NCI-H187 treated with DMSO at 0.1 percent for 48 hours (cell line): Measurements from ENCODE around the gene ARMH3.
"Not testable (repeated sequence)": the region's sequence is repeated elsewhere in the genome, so short reads cannot be mapped to it uniquely, and the experiment has no call there.

Experiments
- DNase-seq: peaks from one replicate; lab custom pipeline; 2025; lab: John Stamatoyannopoulos, UW

The ARMH3 gene

GRCh38 chr10:102055647-102056419 is at the start of gene ARMH3:
ARMH3 (minus strand) TSS chr10:102056173; CDS start chr10:102040114, 16,059 bp downstream.
- peak; percentile 66 for DNase-seq

GRCh38 chr10:102102421-102102820 is 46.4 kb upstream of the ARMH3 start:
- no peak for DNase-seq

- no peak for DNase-seq
Measured at GRCh38 chr10:102101152-102101551, 45.2 kb upstream of the ARMH3 start.

GRCh38 chr10:102096449-102096848 is 40.5 kb upstream of the ARMH3 start:
- no peak for DNase-seq

GRCh38 chr10:102090772-102091171 is 34.8 kb upstream of the ARMH3 start:
- no peak for DNase-seq

GRCh38 chr10:102086196-102086595 is 30.2 kb upstream of the ARMH3 start:
- DNase-seq: no peak

- DNase-seq: no peak
Measured at GRCh38 chr10:102085336-102085735, 29.4 kb upstream of the ARMH3 start.

- DNase-seq: no peak
Measured at GRCh38 chr10:102083541-102083940, 27.6 kb upstream of the ARMH3 start.

- DNase-seq: peak; percentile 19
Measured at GRCh38 chr10:102072673-102073527, 16.9 kb upstream of the ARMH3 start.

- DNase-seq: no peak
Measured at GRCh38 chr10:102069071-102069470, 13.1 kb upstream of the ARMH3 start.

GRCh38 chr10:102068216-102068615 is 12.2 kb upstream of the ARMH3 start:
- no peak for DNase-seq

- DNase-seq: no peak
Measured at GRCh38 chr10:102067091-102067916, 11.3 kb upstream of the ARMH3 start.

GRCh38 chr10:102066399-102067088 is 10.6 kb upstream of the ARMH3 start:
- DNase-seq: no peak

- no peak for DNase-seq
Measured at GRCh38 chr10:102065561-102066398, 9.8 kb upstream of the ARMH3 start.

- no peak for DNase-seq
Measured at GRCh38 chr10:102064868-102065560, 9.0 kb upstream of the ARMH3 start, which contains the start of gene HPS6. HPS6 (plus strand) TSS chr10:102065349; CDS start chr10:102065475, 126 bp downstream.

- DNase-seq: no peak
Measured at GRCh38 chr10:102064503-102064867, 8.5 kb upstream of the ARMH3 start.

GRCh38 chr10:102059987-102060386 is 4.0 kb upstream of the ARMH3 start:
- DNase-seq: no peak

- DNase-seq: not testable (repeated sequence)
Measured at GRCh38 chr10:102054881-102055646, 909 bp downstream of the ARMH3 start.

- no peak for DNase-seq
Measured at GRCh38 chr10:102046095-102046494, 9.9 kb downstream of the ARMH3 start.
